H9 (cell line): ENCODE data around the gene SMIM13. TPM values are rescaled to one million over a fixed set of nuclear protein-coding genes. Genes with fewer than 3 reads are reported as not detected.

Experiments
- DNase-seq: peaks from one replicate; pipeline ENCODE4 v3.0.0-alpha.2; 2017
- H2AFZ ChIP-seq: one replicate; pipeline ENCODE4 v1.6.1; 2013; ENCODE audit warnings: mild to moderate bottlenecking, low read length, control low read depth, moderate library complexity
- H2AK5ac ChIP-seq: 2 replicates; pipeline ENCODE4 v1.6.1; 2013; ENCODE audit warnings: low read length, control low read depth, mixed read lengths; ENCODE audit not compliant: insufficient read length
- H2BK120ac ChIP-seq: one replicate; pipeline ENCODE4 v1.6.1; 2013; ENCODE audit warnings: low read depth, mild to moderate bottlenecking, low read length, control low read depth, inconsistent platforms; ENCODE audit not compliant: poor library complexity, severe bottlenecking
- H2BK12ac ChIP-seq: 2 replicates; pipeline ENCODE4 v1.6.1; 2013; ENCODE audit warnings: low read length, control low read depth, mixed read lengths, low read depth; ENCODE audit not compliant: insufficient read length
- H2BK15ac ChIP-seq: 2 replicates; pipeline ENCODE4 v1.6.1; 2013; ENCODE audit warnings: low read depth, low read length, control low read depth
- H2BK20ac ChIP-seq: one replicate; pipeline ENCODE4 v1.6.1; 2013; ENCODE audit warnings: low read depth, mild to moderate bottlenecking, low read length, control low read depth, inconsistent platforms; ENCODE audit not compliant: poor library complexity, severe bottlenecking
- H2BK5ac ChIP-seq: 2 replicates; pipeline ENCODE4 v1.6.1; 2013; ENCODE audit warnings: low read length, control low read depth, mixed read lengths; ENCODE audit not compliant: insufficient read length
- H3K14ac ChIP-seq: 2 replicates; pipeline ENCODE4 v1.6.1; 2013; ENCODE audit warnings: low read length, control low read depth; ENCODE audit not compliant: insufficient read depth
- H3K18ac ChIP-seq: 2 replicates; pipeline ENCODE4 v1.6.1; 2013; ENCODE audit warnings: low read depth, mild to moderate bottlenecking, mixed read lengths, low read length, control low read depth; ENCODE audit not compliant: insufficient read length
- H3K23ac ChIP-seq: 2 replicates; pipeline ENCODE4 v1.6.1; 2013; ENCODE audit warnings: low read length, control low read depth, mixed read lengths, low read depth; ENCODE audit not compliant: insufficient read length
- H3K23me2 ChIP-seq: 2 replicates; pipeline ENCODE4 v1.6.1; 2013; ENCODE audit warnings: low read depth, mild to moderate bottlenecking, mixed read lengths, low read length, control low read depth; ENCODE audit not compliant: insufficient read length, poor library complexity, severe bottlenecking
- H3K27ac ChIP-seq: 2 replicates; pipeline ENCODE4 v1.5.1; 2013; ENCODE audit warnings: low read length, control low read depth, mixed read lengths, low read depth; ENCODE audit not compliant: insufficient read length
- H3K27me3 ChIP-seq: 2 replicates; pipeline ENCODE4 v1.6.1; 2013; ENCODE audit warnings: low read length, control low read depth, inconsistent platforms; ENCODE audit not compliant: insufficient read depth
- H3K4ac ChIP-seq: 2 replicates; pipeline ENCODE4 v1.6.1; 2013; ENCODE audit warnings: low read depth, mild to moderate bottlenecking, control low read depth, inconsistent platforms, low read length, moderate library complexity
- H3K4me1 ChIP-seq: 2 replicates; pipeline ENCODE4 v1.6.1; 2013; ENCODE audit warnings: low read length, control low read depth, inconsistent platforms; ENCODE audit not compliant: insufficient read depth
- H3K4me2 ChIP-seq: 2 replicates; pipeline ENCODE4 v1.6.1; 2013; ENCODE audit warnings: low read length, control low read depth, mixed read lengths; ENCODE audit not compliant: insufficient read length, insufficient read depth
- H3K56ac ChIP-seq: 2 replicates; pipeline ENCODE4 v1.6.1; 2013; ENCODE audit warnings: low read depth, mild to moderate bottlenecking, mixed read lengths, low read length, control low read depth; ENCODE audit not compliant: insufficient read length
- H3K79me1 ChIP-seq: 2 replicates; pipeline ENCODE4 v1.6.1; 2013; ENCODE audit warnings: low read depth, mild to moderate bottlenecking, moderate library complexity, low read length, control low read depth, inconsistent platforms; ENCODE audit not compliant: insufficient read depth, poor library complexity, severe bottlenecking
- H3K79me2 ChIP-seq: 2 replicates; pipeline ENCODE4 v1.6.1; 2013; ENCODE audit warnings: low read length, control low read depth, inconsistent platforms; ENCODE audit not compliant: insufficient read depth
- H3K9ac ChIP-seq: 2 replicates; pipeline ENCODE4 v1.6.1; 2013; ENCODE audit warnings: low read length, control low read depth, mixed read lengths; ENCODE audit not compliant: insufficient read length; ENCODE audit errors: extremely low read depth
- H3K9me3 ChIP-seq: one replicate; pipeline ENCODE4 v1.6.1; 2013; ENCODE audit warnings: low read depth, low read length, inconsistent platforms; ENCODE audit not compliant: control insufficient read depth
- H3T11ph ChIP-seq: one replicate; pipeline ENCODE4 v1.6.1; 2013; ENCODE audit warnings: mild to moderate bottlenecking, low read length, control low read depth, inconsistent platforms
- H4K20me1 ChIP-seq: one replicate; pipeline ENCODE4 v1.6.1; 2013; ENCODE audit not compliant: control insufficient read depth, insufficient read length, insufficient read depth
- H4K5ac ChIP-seq: 2 replicates; pipeline ENCODE4 v1.6.1; 2013; ENCODE audit warnings: low read depth, mild to moderate bottlenecking, mixed read lengths, low read length, control low read depth; ENCODE audit not compliant: insufficient read length
- H4K8ac ChIP-seq: replicated peaks from 2 replicates; pipeline ENCODE4 v1.6.1; 2013; ENCODE audit warnings: low read length, control low read depth, mixed read lengths, low read depth; ENCODE audit not compliant: insufficient read length
- H4K91ac ChIP-seq: 2 replicates; pipeline ENCODE4 v1.6.1; 2013; ENCODE audit warnings: low read depth, mild to moderate bottlenecking, moderate library complexity, mixed read lengths, low read length, control low read depth; ENCODE audit not compliant: insufficient read length
- H3K27ac Mint-ChIP-seq, 3 experiments: 2 replicates in 2 of 3; 3 replicates in 1 of 3; pipeline ENCODE4 v1.8.0; 2020 to 2021; ENCODE audit warnings: mixed read lengths in 3 of 3, mild to moderate bottlenecking in 1 of 3, moderate library complexity in 1 of 3
- H3K27me3 Mint-ChIP-seq: 2 replicates; pipeline ENCODE4 v1.8.0; 2021; ENCODE audit warnings: low read depth, mild to moderate bottlenecking, moderate library complexity, mixed read lengths
- H3K36me3 Mint-ChIP-seq, 3 experiments: 2 replicates in 2 of 3; 3 replicates in 1 of 3; pipeline ENCODE4 v1.8.0; 2020 to 2021; ENCODE audit warnings: low read depth in 3 of 3, mixed read lengths in 3 of 3; ENCODE audit not compliant: insufficient read depth in 1 of 3
- H3K4me1 Mint-ChIP-seq, 2 experiments: 2 replicates each; pipeline ENCODE4 v1.8.0; 2020; ENCODE audit warnings: mixed read lengths in 2 of 2
- H3K4me3 Mint-ChIP-seq, 2 experiments: 2 replicates in 1 of 2; 3 replicates in 1 of 2; pipeline ENCODE4 v1.8.0; 2020 to 2021; ENCODE audit warnings: mild to moderate bottlenecking in 2 of 2, mixed read lengths in 2 of 2, moderate library complexity in 1 of 2
- H3K9me3 Mint-ChIP-seq, 2 experiments: 2 replicates in 1 of 2; 3 replicates in 1 of 2; pipeline ENCODE4 v1.8.0; 2020; ENCODE audit warnings: mild to moderate bottlenecking in 2 of 2, mixed read lengths in 2 of 2, moderate library complexity in 1 of 2
- CTCF ChIP-seq: fragments of 200-600 bp; sonication (generic); conservative IDR thresholded peaks from 3 replicates; pipeline ENCODE4 v1.8.0; 2021; ENCODE audit warnings: antibody characterized with exemption, mild to moderate bottlenecking
- WGBS: extraction: QIAGEN DNeasy Blood & Tissue Kit; methylation state at CpG from one replicate; pipeline ENCODE4 v1.1.7; 2013; ENCODE audit warnings: missing lambda C conversion rate, low lambda C conversion rate, mixed read lengths; ENCODE audit not compliant: insufficient read length; ENCODE audit errors: extremely low coverage; 5-methylcytosine and 5-hydroxymethylcytosine counted together
- total RNA-seq: library from RNA; stranded (reverse); gene quantifications from 2 replicates; pipeline ENCODE4 v1.2.1, GENCODE V29; 2021

Gene SMIM13
- total RNA-seq, 1 experiment from 2014 or later, result 10.6 TPM

- no peaks in the 10 kb centered on the region for H3K36me3 Mint-ChIP-seq
- Histone ChIP-seq H2BK12ac (no peak overlapping the region), H2AFZ (no peak overlapping the region)
Measured at GRCh38 chr6:11053307-11053706, 40.3 kb upstream of the SMIM13 start.

More at GRCh38 chr6:11053307-11053706, 40.3 kb upstream of the SMIM13 start:
- no CpG with 5 or more reads among the region's 5 CpGs for WGBS
- Histone ChIP-seq H4K91ac (no peak overlapping the region), H3K27me3 (no peaks in the 10 kb centered on the region), H4K8ac (no peak overlapping the region), H3K56ac (no peak overlapping the region), H2BK5ac (no peak overlapping the region), H3K27ac (no peak overlapping the region), H3T11ph (no peak overlapping the region), H4K20me1 (no peaks in the 10 kb centered on the region), H3K23me2 (no peaks in the 10 kb centered on the region), H3K4ac (no peak overlapping the region), H2BK20ac (no peak overlapping the region), H3K79me1 (no peaks in the 10 kb centered on the region), H3K79me2 (no peaks in the 10 kb centered on the region), H2AK5ac (no peak overlapping the region), H3K9ac (no peak overlapping the region), H3K9me3 (no peaks in the 10 kb centered on the region), H4K5ac (no peak overlapping the region), H2BK120ac (no peak overlapping the region), H3K4me2 (no peak overlapping the region), H3K4me1 (no peaks in the 10 kb centered on the region), H3K23ac (no peak overlapping the region), H3K18ac (no peak overlapping the region), H3K14ac (no peak overlapping the region), H2BK15ac (no peak overlapping the region)
- Mint-ChIP-seq H3K9me3 (no peaks in the 10 kb centered on the region), H3K4me1 (no peaks in the 10 kb centered on the region), H3K27ac (no peak overlapping the region), H3K4me3 (no peak overlapping the region), H3K27me3 (no peaks in the 10 kb centered on the region; the same call in 1 of the 2 replicates)
- TF ChIP-seq CTCF, result no peak
- no peak for DNase-seq
